HG03571 (cell line): ENCODE data around the gene MFAP1.
A peak's percentile ranks its signal among the peaks of the same experiment; 100 is the strongest.

Source experiments
- ATAC-seq: cut with Tn5 transposase; IDR thresholded peaks from one replicate; pipeline ENCODE4 v1.9.1; 2021; ENCODE audit not compliant: unreplicated experiment

MFAP1 gene

GRCh38 chr15:43777267-43777914 lies 47.1 kb downstream of the MFAP1 start:
- ATAC-seq = peak; percentile 57

DNA sequence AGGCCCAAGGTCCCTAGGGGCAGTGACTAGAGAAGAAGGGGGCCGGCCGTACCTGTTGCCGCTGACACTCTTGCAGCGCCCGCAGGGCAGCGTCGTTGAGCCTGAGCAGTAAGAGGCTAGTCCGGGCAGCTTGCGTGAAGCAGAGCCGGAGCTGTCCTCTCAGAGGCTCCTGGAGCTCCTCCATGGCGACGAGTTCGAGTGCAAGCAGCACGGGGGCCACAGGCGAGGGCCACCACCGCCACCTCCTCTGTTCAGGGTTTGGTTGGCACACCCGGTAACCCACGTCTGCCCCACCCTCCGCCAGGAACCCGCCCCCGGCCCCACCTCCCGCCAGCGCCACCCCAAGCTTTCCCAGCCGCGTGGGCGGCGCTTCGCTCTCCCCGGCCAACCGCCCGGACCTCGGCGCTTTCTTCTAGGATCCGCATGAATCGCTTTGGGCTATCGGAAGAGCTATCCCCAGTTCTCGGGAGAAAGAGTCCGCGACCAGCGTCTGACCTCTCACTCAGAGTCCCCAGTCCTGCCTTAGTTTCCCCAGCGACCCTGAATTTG lies 47.7 kb downstream of the MFAP1 start, which contains the start of gene ELL3:
ELL3 (minus strand) TSS at position 249 of the 549 bp plus-strand sequence; CDS start at position 184, 65 bp downstream.
- peak; percentile 32 for ATAC-seq

DNA sequence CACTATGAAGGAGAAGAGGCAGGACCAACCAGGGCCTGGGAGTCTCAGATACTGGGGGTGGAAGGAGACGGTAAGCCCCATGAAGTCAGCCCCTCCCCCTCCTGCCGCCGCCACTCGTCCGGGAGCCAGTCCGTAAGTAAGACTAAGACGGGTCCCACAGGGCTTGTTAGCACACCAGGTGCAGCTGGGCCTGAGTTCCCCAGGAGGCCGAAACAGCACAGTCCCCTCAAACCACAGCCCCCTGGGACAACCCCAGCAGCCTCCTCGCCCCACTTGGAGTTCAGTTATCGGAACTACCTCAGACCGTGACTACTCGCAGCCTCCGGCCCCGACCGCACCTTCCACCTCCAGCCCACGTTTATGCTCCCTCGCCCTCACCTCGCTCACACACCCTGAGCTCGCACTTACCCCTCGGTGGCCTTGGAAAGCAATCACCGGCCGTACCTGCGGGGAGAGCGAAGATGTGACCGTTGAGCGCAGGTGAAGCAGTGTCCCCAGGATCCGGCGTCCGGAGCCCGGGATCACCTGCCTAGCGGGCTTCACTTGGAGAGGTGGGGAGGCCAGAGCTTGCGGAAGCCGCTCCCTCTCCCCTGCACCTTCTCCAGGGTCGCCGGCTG lies 48.3 kb downstream of the MFAP1 start:
- ATAC-seq = peak; percentile 59

DNA sequence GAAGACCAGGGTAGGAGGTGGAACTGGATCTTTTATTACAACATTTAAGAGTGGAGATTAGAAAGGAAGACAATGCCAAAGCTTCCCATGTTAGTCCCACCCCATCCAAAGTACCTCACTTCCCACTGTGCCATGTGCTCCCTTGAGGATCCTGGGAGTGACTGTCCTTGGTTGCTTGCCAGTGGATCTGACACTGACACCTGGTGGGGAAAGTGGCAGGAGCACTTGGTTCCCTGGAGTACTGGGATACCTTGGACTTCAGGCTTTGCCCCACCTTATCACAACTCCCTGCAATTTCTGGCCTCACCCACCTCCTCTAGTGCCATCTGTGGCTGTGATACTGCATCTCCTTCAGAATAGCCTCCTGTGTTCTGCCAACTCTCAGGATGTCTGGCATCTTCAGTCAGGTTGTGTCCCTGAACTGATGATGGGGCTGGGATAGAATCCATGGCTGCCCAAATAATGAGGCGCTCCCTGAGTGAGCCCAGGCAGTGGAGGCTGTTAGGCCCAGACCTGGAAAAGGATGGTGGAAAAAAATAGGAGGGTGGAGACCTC lies 49.0 kb downstream of the MFAP1 start:
- ATAC-seq = no peak

GRCh38 chr15:43774062-43774461 lies 50.4 kb downstream of the MFAP1 start:
- ATAC-seq = no peak

GRCh38 chr15:43772624-43773023 lies 51.9 kb downstream of the MFAP1 start:
- no peak for ATAC-seq

DNA sequence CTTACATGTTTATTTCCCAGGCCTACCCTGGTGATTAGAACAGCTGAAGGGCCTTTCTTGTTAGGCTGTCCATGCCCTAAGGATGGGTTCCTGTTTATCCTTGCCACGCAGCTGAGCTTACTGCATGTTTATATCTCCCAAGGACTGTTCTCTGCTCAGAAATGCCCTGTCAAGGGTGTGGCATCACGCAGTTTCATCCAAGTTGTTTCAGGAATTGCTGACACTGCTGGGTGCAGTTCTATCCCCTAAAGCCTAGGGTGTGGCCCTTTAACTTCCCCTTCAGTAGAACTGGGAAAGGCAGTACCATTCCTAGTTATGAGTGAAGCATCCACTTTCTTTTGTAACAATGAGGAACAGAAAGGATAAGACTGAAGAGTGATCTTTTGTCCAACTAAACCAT lies 52.7 kb downstream of the MFAP1 start:
- ATAC-seq = no peak

DNA sequence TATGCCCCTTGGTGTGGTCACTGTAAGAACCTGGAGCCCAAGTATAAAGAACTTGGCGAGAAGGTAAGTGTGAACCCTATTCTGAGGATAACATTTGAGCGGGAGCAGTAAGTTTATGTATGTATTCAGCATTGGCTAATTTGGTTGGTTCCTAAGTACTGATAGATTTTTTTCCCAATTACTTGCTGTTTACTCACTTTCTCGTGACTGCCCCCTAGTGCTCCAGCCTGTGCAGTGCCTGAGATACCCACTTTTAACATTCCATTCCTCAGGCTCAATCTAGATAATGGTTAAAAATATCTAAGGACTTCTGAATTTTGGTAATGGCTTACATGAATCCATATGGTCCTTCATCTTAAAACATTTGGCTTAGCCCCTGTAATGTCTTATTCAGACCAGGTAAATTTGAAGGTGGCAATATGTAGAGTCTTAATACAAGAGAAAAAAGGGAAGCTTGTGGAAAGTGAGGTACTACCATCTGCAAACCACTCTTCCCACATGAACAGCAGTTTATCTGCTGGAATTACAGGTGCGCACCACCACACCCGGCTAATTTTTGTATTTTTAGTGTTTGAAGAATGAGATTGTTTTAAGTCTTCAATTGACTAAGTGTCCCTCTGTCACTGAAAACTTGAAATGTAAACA lies 54.8 kb downstream of the MFAP1 start:
- no peak for ATAC-seq

DNA sequence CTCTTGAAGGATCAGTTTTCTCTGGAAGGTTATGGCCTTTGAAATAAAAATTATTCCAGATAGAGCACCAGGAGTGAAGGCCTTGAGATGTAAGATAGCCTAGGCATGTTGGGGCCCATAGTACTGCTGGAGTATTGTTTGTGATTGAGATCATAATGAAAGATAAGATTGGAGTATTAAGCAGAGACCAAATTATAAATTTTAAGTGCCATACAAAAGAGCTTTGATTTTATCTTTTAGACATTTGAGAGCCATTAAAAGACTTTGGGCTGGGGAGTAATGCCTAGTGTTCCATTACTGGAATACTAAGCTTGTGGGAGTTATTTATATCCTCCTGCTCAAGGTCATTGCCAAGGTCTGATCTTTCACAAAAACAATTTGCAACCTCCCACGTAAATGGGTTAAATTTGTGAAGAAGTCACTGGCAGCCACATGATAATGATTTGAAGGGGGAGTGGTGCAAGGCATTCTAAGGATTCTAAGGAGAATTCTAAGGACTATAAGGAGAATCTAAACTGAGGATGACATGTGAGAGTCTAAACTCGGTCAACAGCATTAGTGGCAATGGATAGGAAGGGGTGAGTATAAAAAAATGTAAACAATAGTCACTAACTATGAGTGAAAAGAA lies 60.6 kb downstream of the MFAP1 start:
- ATAC-seq = no peak

DNA sequence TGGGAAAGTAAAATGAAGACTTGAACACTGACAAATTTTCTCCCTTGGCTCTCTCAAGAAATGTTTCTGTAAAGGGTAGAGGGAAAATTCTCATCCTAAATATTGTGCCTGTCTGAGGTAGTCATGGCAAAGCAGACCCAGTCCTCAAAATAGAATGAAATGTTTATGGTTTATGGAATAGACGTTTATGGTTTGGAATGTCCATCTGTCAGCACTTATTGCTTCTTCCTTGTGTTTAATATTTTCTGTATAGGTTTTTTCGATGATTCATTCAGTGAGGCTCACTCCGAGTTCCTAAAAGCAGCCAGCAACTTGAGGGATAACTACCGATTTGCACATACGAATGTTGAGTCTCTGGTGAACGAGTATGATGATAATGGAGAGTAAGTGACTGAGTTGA lies 61.7 kb downstream of the MFAP1 start:
- no peak for ATAC-seq
